GM21825 (cell line): ENCODE data around the gene CPVL.

Experiments used
- ATAC-seq: cut with Tn5 transposase; IDR thresholded peaks from one replicate; pipeline ENCODE4 v1.9.1; 2021; ENCODE audit warnings: mild to moderate bottlenecking, moderate library complexity; ENCODE audit not compliant: unreplicated experiment

The CPVL gene

GRCh38 chr7:29156907-29157452 lies 10.6 kb upstream of the CPVL start:
- no peak for ATAC-seq

- no peak for ATAC-seq
Measured at GRCh38 chr7:29154076-29154475, 7.7 kb upstream of the CPVL start.

- no peak for ATAC-seq
Measured at GRCh38 chr7:29150856-29151255, 4.5 kb upstream of the CPVL start.

GRCh38 chr7:29149036-29149435 lies 2.7 kb upstream of the CPVL start:
- no peak for ATAC-seq

GRCh38 chr7:29147821-29148220 lies 1.5 kb upstream of the CPVL start:
- no peak for ATAC-seq

GRCh38 chr7:29146888-29147609 lies 712 bp upstream of the CPVL start:
- no peak for ATAC-seq

- no peak for ATAC-seq
Measured at GRCh38 chr7:29145553-29146056, 732 bp downstream of the CPVL start.

GRCh38 chr7:29143751-29144150 lies 2.6 kb downstream of the CPVL start:
- ATAC-seq, result no peak

GRCh38 chr7:29142021-29142727 lies 4.2 kb downstream of the CPVL start:
- no peak for ATAC-seq

GRCh38 chr7:29140873-29141468 lies 5.4 kb downstream of the CPVL start:
- no peak for ATAC-seq

- no peak for ATAC-seq
Measured at GRCh38 chr7:29139796-29140195, 6.5 kb downstream of the CPVL start.

GRCh38 chr7:29139191-29139590 lies 7.1 kb downstream of the CPVL start:
- ATAC-seq, result no peak

GRCh38 chr7:29138588-29138987 lies 7.7 kb downstream of the CPVL start:
- no peak for ATAC-seq

- ATAC-seq, result no peak
Measured at GRCh38 chr7:29135846-29136245, 10.5 kb downstream of the CPVL start.

- no peak for ATAC-seq
Measured at GRCh38 chr7:29132980-29133379, 13.4 kb downstream of the CPVL start.

- no peak for ATAC-seq
Measured at GRCh38 chr7:29131678-29132077, 14.7 kb downstream of the CPVL start.

GRCh38 chr7:29130096-29130495 lies 16.2 kb downstream of the CPVL start:
- no peak for ATAC-seq

GRCh38 chr7:29127527-29127926 lies 18.8 kb downstream of the CPVL start:
- ATAC-seq, result no peak

- ATAC-seq, result no peak
Measured at GRCh38 chr7:29126804-29127203, 19.5 kb downstream of the CPVL start.

GRCh38 chr7:29123626-29124190 lies 22.6 kb downstream of the CPVL start:
- ATAC-seq, result no peak

- no peak for ATAC-seq
Measured at GRCh38 chr7:29122759-29123158, 23.6 kb downstream of the CPVL start.
